Measurements from ENCODE around the gene CFAP97.

Gene CFAP97

GRCh38 chr4:185142912-185143600, 60.7 kb downstream of the CFAP97 start, which contains the start of gene SLC25A4:
TSS of gene SLC25A4 (plus strand) at chr4:185143266. CDS start at chr4:185143373, 107 bp downstream.
- Histone ChIP-seq H3K27me3 (peaks cover 100% of the 10 kb centered on the region), H3K4me3 (ENCODE audit: low read depth in 1 of 2, low read length in 1 of 2) (peak within 1 kb of the TSS in 1 of 2 experiments; percentile 36), H3K36me3 (no peaks in the 10 kb centered on the region), H3K9me3 (no peaks in the 10 kb centered on the region), H3K27ac (no peak within 1 kb of the TSS), H3K4me1 (ENCODE audit: control insufficient read depth in 1 of 2, insufficient read depth in 1 of 2, low read depth in 1 of 2, low read length in 1 of 2) (peaks cover 7 to 10% of the 10 kb centered on the region in 2 experiments)
- TF ChIP-seq CTCF (IDR thresholded peaks at IDR 0.05) = no peak

- TF ChIP-seq CTCF (IDR thresholded peaks at IDR 0.05) = no peak
- Histone ChIP-seq H3K36me3 (no peaks in the 10 kb centered on the region), H3K27me3 (peaks cover 100% of the 10 kb centered on the region), H3K9me3 (no peaks in the 10 kb centered on the region), H3K27ac (no peak overlapping the region), H3K4me1 (ENCODE audit: control insufficient read depth in 1 of 2, insufficient read depth in 1 of 2, low read depth in 1 of 2, low read length in 1 of 2) (peaks cover 7 to 10% of the 10 kb centered on the region in 2 experiments), H3K4me3 (ENCODE audit: low read depth in 1 of 2, low read length in 1 of 2) (peak overlapping the region in 1 of 2 experiments; percentile 36)
Measured at GRCh38 chr4:185142564-185142911, 61.3 kb downstream of the CFAP97 start.

- H3K27me3 ChIP-seq = peaks cover 100% of the 10 kb centered on the region
- no peaks in the 10 kb centered on the region for H3K36me3 ChIP-seq
- H3K27ac ChIP-seq = no peak overlapping the region
- TF ChIP-seq CTCF (IDR thresholded peaks at IDR 0.05) = no peak
- H3K4me1 ChIP-seq (ENCODE audit: control insufficient read depth in 1 of 2, insufficient read depth in 1 of 2, low read depth in 1 of 2, low read length in 1 of 2) = peaks cover 7 to 10% of the 10 kb centered on the region in 2 experiments
- H3K4me3 ChIP-seq (ENCODE audit: low read depth in 1 of 2, low read length in 1 of 2) = no peak overlapping the region
- H3K9me3 ChIP-seq = no peaks in the 10 kb centered on the region
Measured at GRCh38 chr4:185141777-185142176, 62.0 kb downstream of the CFAP97 start.

GRCh38 chr4:185139736-185140135, 64.1 kb downstream of the CFAP97 start:
- Histone ChIP-seq H3K4me1 (ENCODE audit: control insufficient read depth in 1 of 2, insufficient read depth in 1 of 2, low read depth in 1 of 2, low read length in 1 of 2) (peaks cover 7 to 10% of the 10 kb centered on the region in 2 experiments), H3K27me3 (peaks cover 96% of the 10 kb centered on the region), H3K36me3 (no peaks in the 10 kb centered on the region), H3K27ac (no peak overlapping the region), H3K4me3 (ENCODE audit: low read depth in 1 of 2, low read length in 1 of 2) (no peak overlapping the region), H3K9me3 (no peaks in the 10 kb centered on the region)
- no peak for TF ChIP-seq CTCF (IDR thresholded peaks at IDR 0.05)

- Histone ChIP-seq H3K27ac (no peak overlapping the region), H3K4me3 (ENCODE audit: low read depth in 1 of 2, low read length in 1 of 2) (no peak overlapping the region), H3K27me3 (peaks cover 82% of the 10 kb centered on the region), H3K4me1 (ENCODE audit: control insufficient read depth in 1 of 2, insufficient read depth in 1 of 2, low read depth in 1 of 2, low read length in 1 of 2) (peaks cover 6 to 9% of the 10 kb centered on the region in 2 experiments), H3K36me3 (no peaks in the 10 kb centered on the region), H3K9me3 (no peaks in the 10 kb centered on the region)
- TF ChIP-seq CTCF (IDR thresholded peaks at IDR 0.05) = no peak
Measured at GRCh38 chr4:185138161-185138560, 65.6 kb downstream of the CFAP97 start.
